ENCODE results near the gene CD69. TPM values are rescaled to one million over a fixed set of nuclear protein-coding genes. Genes with fewer than 3 reads are reported as not detected.

Gene CD69
- total RNA-seq, 1 donor from 2014 or later = not detected

DNA sequence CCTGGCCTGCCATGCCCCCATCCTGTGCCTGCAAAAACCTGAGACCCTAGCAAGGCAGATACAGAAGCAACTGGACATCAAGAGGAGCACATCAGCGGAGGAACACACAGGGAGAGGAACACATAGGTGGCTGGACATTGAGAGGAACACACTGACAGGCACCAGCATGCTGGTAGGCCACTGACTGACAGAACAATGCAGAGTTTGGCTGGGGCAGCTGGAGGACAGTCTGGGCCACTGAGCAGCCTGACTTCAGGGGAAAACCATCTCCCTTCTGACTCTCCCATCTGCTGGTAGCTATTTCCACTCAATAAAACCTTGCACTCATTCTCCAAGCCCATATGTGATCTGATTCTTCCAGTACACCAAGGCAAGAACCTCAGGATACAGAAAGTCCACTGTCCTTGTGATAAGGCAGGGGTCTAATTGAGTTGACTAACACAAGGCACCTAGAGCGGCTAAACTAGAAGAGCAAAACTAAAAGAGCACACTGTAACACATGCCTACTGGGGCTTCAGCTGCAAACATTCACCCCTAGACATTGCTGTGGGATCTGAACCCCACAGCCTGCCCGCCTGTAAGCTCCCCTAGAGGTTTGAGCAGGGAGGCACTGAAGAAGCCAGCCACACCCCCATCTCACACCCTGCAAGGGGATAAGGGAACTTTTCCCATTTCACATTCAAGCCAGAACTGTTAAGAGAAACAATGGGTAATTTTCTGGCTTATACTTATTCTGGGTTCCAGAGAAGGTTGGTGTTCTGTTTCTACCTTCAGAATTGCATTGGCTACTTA, 49.9 kb downstream of the CD69 start:
- no peaks in the 10 kb centered on the region for H3K4me1 ChIP-seq
- no peaks in the 10 kb centered on the region for H3K4me1 Mint-ChIP-seq
- no peak overlapping the region for H3K27ac ChIP-seq
- TF ChIP-seq EZH2 (IDR thresholded peaks at IDR 0.05) (no peak), EZH2phosphoT487 (IDR thresholded peaks at IDR 0.05) (no peak)
- TF ChIP-seq, protein P1, sequence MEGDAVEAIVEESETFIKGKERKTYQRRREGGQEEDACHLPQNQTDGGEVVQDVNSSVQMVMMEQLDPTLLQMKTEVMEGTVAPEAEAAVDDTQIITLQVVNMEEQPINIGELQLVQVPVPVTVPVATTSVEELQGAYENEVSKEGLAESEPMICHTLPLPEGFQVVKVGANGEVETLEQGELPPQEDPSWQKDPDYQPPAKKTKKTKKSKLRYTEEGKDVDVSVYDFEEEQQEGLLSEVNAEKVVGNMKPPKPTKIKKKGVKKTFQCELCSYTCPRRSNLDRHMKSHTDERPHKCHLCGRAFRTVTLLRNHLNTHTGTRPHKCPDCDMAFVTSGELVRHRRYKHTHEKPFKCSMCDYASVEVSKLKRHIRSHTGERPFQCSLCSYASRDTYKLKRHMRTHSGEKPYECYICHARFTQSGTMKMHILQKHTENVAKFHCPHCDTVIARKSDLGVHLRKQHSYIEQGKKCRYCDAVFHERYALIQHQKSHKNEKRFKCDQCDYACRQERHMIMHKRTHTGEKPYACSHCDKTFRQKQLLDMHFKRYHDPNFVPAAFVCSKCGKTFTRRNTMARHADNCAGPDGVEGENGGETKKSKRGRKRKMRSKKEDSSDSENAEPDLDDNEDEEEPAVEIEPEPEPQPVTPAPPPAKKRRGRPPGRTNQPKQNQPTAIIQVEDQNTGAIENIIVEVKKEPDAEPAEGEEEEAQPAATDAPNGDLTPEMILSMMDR (IDR thresholded peaks at IDR 0.05) = no peak
- H3K36me3 Mint-ChIP-seq = no peaks in the 10 kb centered on the region
- H3K27me3 ChIP-seq = no peaks in the 10 kb centered on the region
- no peak overlapping the region for H3K4me3 ChIP-seq
- no peaks in the 10 kb centered on the region for H4K20me1 ChIP-seq (ENCODE audit: low read depth)
- H2AFZ ChIP-seq (replicated peaks) = peak overlapping the region; percentile 10
- no peak overlapping the region for H3K4me3 Mint-ChIP-seq
- peaks cover 2% of the 10 kb centered on the region for H3K27me3 Mint-ChIP-seq (ENCODE audit: insufficient read depth, low read depth)
- no peaks in the 10 kb centered on the region for H3K9me3 ChIP-seq (ENCODE audit: low read depth)
- H3K27ac Mint-ChIP-seq = no peak overlapping the region
- DNase-seq (ENCODE audit: low spot score) = no peak
- H3K9ac ChIP-seq = no peak overlapping the region
- no peaks in the 10 kb centered on the region for H3K79me2 ChIP-seq (ENCODE audit: low read depth)
- H3F3A ChIP-seq (ENCODE audit: low read depth) = no peaks in the 10 kb centered on the region
- H3K4me2 ChIP-seq = no peak overlapping the region
- H3K36me3 ChIP-seq = no peaks in the 10 kb centered on the region
- H3K9me3 Mint-ChIP-seq = no peaks in the 10 kb centered on the region

GRCh38 chr12:9708853-9709252, 51.8 kb downstream of the CD69 start:
- Histone ChIP-seq H3K4me2 (no peak overlapping the region), H3K4me1 (no peaks in the 10 kb centered on the region), H3K9me3 (ENCODE audit: low read depth) (no peaks in the 10 kb centered on the region), H2AFZ (replicated peaks) (no peak overlapping the region), H3K27me3 (no peaks in the 10 kb centered on the region), H3K27ac (no peak overlapping the region), H3F3A (ENCODE audit: low read depth) (no peaks in the 10 kb centered on the region), H3K79me2 (ENCODE audit: low read depth) (no peaks in the 10 kb centered on the region), H3K4me3 (no peak overlapping the region), H3K9ac (no peak overlapping the region), H3K36me3 (no peaks in the 10 kb centered on the region), H4K20me1 (ENCODE audit: low read depth) (no peaks in the 10 kb centered on the region)
- Mint-ChIP-seq H3K27ac (no peak overlapping the region), H3K9me3 (peaks cover 5% of the 10 kb centered on the region), H3K36me3 (no peaks in the 10 kb centered on the region), H3K4me1 (no peaks in the 10 kb centered on the region), H3K27me3 (ENCODE audit: insufficient read depth, low read depth) (peaks cover 2% of the 10 kb centered on the region), H3K4me3 (no peak overlapping the region)
- no peak for TF ChIP-seq EZH2 (IDR thresholded peaks at IDR 0.05)
- TF ChIP-seq, protein P1 (IDR thresholded peaks at IDR 0.05) = no peak
- no peak for TF ChIP-seq EZH2phosphoT487 (IDR thresholded peaks at IDR 0.05)
- DNase-seq (ENCODE audit: low spot score) = no peak

- peak; percentile 72 for DNase-seq (ENCODE audit: low spot score)
- no peaks in the 10 kb centered on the region for H3K4me1 ChIP-seq
- H3K9ac ChIP-seq = no peak overlapping the region
- no peak overlapping the region for H3K4me2 ChIP-seq
- no peaks in the 10 kb centered on the region for H3K27me3 ChIP-seq
- H3K4me1 Mint-ChIP-seq = no peaks in the 10 kb centered on the region
- no peak overlapping the region for H3K4me3 Mint-ChIP-seq
- H3K36me3 Mint-ChIP-seq = no peaks in the 10 kb centered on the region
- peak overlapping the region; percentile 81 for H2AFZ ChIP-seq (replicated peaks)
- TF ChIP-seq, protein P1 (IDR thresholded peaks at IDR 0.05) = peak; percentile 91
- no peak for TF ChIP-seq EZH2 (IDR thresholded peaks at IDR 0.05)
- no peak for TF ChIP-seq EZH2phosphoT487 (IDR thresholded peaks at IDR 0.05)
- H3K27me3 Mint-ChIP-seq (ENCODE audit: insufficient read depth, low read depth) = peaks cover 2% of the 10 kb centered on the region
- no peaks in the 10 kb centered on the region for H4K20me1 ChIP-seq (ENCODE audit: low read depth)
- peaks cover 5% of the 10 kb centered on the region for H3K9me3 Mint-ChIP-seq
- no peak overlapping the region for H3K27ac Mint-ChIP-seq
- H3K79me2 ChIP-seq (ENCODE audit: low read depth) = no peaks in the 10 kb centered on the region
- H3K4me3 ChIP-seq = no peak overlapping the region
- no peaks in the 10 kb centered on the region for H3F3A ChIP-seq (ENCODE audit: low read depth)
- H3K9me3 ChIP-seq (ENCODE audit: low read depth) = no peaks in the 10 kb centered on the region
- no peak overlapping the region for H3K27ac ChIP-seq
- H3K36me3 ChIP-seq = no peaks in the 10 kb centered on the region
Observed at GRCh38 chr12:9707864-9708808, 52.6 kb downstream of the CD69 start.

Measured in neural progenitor cell (in vitro differentiated cells).